Fibroblast of skin of back (primary cell): ENCODE measurements around the gene CCM2.
"Not testable (repeated sequence)": the region's sequence is repeated elsewhere in the genome, so short reads cannot be mapped to it uniquely, and the experiment has no call there.

Experiments
- DNase-seq: peaks from one replicate; pipeline ENCODE4 v3.0.0-alpha.2; 2013

The CCM2 gene

DNA sequence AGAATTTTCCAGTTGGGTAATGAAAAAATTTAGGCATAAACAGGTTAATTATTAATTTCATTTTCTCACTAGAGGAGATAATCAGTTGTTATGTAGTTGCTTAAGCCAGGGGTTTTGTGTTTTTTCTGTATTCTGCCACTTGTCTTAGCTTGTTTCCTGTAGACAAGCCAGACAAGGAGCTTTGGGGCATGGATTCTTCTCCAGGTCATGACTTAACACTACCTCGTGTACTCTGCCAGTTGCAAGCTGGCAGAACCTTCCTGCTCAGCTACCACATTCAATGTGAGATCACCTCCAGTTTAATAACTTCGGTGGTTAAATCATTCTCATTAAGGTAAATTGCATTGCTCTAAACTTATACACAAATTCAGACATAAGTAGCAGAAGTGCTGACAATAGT, 1.8 kb downstream of the CCM2 start:
- no peak for DNase-seq

DNA sequence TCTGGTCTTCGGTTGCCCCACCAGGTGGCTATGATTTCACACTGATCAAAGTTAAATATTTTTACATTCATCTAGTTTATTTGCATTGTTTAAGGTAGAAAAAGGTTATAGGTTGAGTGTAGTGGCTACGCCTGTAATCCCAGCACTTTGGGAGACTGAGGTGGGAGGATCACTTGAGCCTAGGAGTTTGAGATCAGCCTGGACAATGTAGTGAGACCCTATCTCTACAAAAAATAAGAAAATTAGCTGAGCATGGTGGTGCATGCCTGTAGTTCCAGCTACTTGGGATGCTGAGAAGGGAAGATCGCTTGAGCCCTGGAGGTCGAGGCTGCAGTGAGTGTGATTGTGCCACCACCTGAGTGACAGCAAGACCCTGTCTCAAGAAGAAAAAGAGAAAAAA, 3.8 kb downstream of the CCM2 start:
- DNase-seq: no peak

DNA sequence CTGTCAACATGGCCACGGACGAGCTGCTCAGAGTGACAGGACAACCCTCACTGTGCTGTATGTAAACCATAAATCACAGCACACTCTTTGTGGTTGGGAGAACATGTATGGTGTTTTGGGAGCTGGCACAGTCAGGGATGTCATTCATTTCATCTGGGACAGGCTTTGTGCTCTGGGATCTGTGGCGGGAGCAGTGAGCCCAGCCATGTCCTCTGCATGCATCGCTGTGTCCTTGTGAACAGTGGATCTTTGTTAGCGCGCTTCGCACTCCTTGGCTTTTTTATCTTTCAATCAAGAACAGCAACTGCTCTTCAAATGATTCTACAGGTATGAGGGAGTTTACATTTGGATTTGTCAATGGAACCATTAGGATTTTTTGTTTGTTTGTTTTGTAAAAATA, 7.1 kb downstream of the CCM2 start:
- DNase-seq: no peak

DNA sequence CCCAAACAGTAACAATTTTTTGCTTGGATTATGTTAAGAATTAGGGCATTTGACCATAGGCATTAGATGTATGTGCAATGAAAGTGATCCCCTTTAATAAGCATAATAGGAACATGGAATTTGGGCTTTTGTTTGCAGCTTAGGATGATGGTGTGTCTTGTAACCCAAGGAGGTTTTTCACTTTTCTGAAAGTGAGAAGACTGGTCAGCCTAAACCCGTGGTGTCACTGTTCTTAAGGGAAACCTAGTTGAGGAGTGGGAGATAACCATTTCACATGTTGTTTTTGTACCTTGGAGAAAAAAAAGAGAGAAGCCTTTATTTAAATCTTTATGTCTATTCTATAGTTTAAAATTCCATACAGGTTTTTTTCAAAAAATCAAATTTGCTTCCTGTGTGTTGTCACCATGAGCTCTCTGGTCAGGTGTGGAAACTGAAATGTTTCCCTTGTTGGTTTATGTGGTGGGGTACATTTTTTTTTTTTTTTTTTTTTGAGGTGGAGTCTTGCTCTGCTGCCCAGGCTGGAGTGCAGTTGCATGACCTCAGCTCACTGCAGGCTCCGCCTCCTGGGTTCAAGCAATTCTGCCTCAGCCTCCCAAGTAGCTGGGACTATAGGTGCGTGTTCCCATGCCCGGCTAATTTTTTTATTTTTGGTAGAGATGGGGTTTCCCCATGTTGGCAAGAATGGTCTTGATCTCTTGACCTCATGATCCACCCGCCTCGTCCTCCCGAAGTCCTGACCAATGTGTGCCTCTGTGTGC, 7.7 kb downstream of the CCM2 start:
- no peak for DNase-seq

DNA sequence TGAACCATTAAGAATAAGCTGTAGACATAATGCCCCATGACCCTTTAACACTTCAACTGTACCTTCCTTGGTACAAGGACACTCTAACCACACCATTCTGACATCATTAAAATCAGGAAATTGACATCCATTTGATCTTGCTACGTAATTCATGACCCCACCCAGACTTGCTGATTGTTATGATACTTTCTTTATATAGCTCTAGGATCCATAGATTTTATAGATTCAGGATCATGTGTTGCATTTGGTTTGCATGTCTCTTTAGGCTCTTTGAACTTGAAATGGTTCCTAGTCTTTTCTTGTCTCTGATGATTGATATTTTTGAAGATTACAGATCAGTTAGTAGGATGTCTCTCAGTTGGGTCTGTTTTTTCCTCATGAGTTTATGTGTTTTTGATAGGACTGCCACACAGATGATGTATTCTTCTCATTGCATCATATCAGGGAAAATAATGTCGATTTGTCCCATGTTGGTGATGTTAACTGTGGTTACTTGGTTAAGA, 13.5 kb downstream of the CCM2 start:
- no peak for DNase-seq

DNA sequence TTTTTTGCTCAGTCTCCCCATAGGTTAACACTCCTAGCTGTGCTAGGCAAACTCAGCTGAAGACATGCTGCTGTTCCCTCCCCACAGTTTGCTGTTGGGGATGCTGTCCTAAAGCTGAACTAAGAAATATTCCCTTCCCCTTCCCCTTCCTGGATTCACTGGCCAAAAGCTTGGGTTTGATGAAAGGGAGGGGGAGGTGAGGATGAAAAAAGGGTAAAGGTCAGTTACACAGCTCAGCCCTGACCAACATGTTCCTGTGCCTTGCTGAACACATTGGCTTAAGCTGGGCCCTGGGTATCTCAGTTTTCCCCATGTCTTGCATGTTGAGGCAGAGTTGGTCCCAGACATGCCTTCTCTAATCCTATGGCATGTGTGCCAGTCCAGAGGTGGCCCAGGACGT, 15.3 kb downstream of the CCM2 start:
- DNase-seq: no peak

DNA sequence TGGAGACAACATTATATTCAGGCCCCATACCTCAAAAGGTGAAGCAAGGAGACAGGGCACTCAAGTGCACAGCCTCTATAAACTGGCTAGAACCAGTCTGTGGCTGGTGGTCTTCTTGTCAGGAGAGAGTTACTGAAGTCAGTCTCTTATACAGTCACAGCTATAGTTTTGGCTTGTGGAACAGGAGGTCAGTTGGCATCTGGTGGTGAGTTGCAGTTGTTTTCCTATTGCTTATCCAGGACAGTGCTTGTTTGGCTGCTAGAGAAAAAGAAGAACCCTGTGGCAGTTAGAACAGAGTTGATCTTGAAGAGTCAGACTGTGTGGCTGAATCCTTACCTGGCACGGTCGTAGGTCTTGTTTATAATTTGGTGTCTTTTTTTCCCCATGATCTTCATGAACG, 17.3 kb downstream of the CCM2 start:
- DNase-seq: no peak

DNA sequence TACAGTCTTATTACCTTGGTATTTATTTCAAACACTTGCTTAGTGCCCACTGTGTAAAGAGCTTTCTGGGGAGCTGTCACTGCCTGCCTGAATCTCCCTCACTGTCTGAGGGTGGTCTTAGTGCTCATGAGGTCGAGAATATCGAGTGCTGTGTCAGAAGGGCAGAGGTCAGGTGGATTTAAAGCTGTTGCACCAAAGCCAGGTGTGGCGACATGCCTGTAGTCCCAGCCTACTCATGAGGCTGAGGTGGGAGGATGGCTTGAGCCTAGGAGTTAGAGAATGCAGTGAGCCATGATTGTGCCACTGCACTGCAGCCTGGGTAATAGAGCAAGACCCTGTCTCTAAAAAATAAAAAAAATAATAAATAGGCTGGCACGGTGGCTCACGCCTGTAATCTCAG, 20.9 kb downstream of the CCM2 start:
- DNase-seq: no peak

DNA sequence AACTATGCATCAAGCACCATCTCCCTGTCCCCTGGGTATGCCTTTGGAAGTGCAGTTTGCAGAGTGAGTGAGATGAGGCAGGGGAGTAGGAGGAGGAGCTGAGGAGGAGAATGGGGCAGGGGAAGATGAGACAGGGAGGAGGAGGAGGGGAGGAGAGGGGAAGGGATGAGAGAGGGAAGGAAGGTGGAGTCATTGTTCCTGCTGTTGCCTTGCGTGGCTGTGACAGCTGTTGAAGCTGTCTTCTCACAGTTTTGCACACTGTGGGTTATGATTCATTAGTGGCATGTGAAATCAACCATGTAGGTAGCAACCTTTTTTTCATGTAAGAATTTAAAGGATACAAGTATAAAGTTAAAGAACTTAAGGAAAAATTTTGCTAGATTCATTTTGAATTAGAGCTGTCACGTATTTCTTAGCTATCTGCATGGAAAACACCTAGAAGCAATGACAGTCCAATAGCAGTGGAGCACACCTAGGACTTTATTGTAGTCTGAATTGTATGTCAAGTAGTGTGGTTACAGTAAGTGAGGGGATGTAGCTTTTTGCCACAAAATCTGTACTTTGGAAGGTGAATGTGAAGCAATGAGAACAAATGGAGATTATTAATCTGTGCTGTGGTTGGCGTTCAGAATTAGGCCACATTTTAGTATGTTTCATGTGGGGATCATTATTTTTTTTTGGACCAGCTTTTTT, 21.7 kb downstream of the CCM2 start:
- DNase-seq: peak; percentile 34

DNA sequence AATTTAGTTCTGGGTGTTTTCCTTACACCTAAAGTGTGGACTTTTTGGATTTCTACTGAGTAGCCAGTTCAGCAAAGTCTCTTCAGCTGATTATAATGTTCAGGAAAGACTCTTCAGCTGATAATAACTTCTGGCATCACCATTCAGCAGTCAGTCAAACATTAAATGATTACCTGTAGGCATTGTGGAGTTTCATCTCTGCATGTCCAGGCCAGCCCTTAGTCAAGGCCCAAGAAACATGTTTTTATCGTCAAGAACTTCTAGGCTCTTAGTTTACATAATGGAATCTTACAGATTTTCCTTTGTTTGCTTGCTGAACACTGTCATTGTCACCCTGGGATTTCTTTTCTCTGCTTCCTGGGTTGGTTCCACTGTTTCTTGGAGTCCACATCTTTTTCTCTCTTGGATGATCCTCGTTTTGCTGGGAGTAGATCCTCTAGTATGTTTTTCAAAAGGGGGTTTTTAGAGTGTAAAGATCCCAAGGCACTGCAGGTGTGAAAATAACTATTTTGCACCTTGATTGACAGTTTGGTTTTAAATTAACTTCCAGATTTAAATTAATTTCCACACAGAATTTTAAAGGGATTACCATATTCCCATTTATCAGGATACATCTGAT, 24.2 kb downstream of the CCM2 start:
- no peak for DNase-seq

DNA sequence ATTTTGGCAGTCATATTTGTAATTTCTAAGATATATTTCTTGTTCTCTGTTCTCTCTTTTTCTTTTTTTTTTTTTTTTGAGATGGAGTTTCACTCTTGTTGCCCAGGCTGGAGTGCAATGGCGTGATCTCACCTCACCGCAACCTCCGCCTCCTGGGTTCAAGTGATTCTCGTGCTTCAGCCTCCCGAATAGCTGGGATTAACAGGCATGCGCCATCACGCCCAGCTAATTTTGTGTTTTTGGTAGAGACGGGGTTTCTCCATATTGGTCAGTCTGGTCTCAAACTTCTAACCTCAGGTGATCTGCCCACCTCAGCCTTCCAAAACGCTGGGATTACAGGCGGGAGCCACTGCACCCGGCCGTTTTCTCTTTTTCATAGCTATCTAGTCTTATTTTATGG, 25.5 kb downstream of the CCM2 start:
- DNase-seq: not testable (repeated sequence)

DNA sequence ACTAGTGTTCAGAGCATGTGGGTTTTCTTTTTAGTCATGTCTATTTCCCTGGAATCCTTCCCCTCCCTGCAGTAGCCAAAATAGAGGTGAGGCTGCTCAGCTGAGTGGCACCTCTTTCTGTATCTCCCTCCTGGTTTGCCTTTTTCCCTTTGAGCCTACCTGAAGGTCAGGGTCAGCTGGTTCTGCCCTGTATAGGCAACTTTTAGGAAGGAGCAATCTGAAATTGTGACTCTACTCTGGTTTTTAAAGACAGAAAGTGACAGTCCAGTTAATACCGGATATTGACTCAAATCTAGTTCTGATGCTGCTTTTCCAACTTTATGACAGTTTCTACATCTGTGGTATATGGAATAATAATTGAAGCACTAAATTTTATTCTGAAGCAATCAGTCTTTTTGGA, 26.0 kb downstream of the CCM2 start:
- no peak for DNase-seq

DNA sequence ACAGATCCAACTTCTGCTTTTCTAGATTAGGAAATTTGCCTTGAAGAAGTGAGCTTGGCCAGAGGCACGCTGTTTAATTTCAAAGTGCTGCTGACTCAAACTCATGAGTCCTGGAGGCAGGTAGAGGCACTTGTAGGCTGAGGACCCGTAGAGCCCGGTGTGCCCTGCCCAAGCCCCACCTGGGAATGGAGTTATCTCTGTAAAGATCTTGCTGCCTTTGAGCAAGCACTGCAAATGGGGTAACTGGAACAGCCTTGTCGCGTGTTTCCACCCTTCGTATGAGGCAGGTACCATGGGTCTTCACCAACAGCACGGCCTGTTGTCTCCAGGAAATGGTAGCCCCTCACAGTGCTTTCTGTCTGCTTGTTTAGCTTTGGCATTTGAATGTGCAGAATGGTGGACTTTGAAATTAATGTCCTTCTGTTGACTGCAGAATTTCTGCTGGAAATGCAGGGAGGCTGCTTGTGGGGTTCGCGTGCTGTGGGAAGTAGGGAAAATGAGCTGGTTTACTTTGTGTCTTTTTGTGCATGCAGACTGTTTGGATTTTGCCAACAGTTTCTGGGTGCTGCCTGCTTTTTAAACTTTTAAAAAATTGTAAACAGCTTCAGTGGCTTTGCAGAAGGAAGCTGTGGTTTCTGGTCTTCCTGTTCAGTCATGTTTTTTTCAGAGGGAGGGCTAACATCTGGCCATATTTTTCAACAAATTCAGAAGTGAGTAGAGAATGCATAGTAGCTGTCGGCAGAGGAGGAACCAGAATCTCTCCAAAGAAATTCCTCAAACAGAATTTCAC, 27.2 kb downstream of the CCM2 start:
- peak; percentile 18 for DNase-seq

DNA sequence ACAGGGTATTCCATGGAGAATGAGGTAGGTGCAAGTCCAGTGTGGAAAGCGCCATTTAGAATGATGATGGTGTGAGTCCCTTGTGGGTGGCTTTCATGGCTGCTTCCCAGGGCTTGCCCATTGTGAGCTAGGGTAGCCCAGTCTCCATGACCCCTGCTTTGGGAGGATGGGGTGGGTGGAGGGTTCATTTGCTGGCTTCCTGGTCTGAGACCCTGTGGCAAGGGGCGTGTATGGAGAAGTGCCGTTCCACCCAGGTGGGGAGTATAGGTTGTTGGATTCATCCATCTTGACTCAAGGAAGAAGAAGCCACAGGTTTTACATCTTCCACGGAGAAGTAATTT, 27.7 kb downstream of the CCM2 start:
- no peak for DNase-seq

DNA sequence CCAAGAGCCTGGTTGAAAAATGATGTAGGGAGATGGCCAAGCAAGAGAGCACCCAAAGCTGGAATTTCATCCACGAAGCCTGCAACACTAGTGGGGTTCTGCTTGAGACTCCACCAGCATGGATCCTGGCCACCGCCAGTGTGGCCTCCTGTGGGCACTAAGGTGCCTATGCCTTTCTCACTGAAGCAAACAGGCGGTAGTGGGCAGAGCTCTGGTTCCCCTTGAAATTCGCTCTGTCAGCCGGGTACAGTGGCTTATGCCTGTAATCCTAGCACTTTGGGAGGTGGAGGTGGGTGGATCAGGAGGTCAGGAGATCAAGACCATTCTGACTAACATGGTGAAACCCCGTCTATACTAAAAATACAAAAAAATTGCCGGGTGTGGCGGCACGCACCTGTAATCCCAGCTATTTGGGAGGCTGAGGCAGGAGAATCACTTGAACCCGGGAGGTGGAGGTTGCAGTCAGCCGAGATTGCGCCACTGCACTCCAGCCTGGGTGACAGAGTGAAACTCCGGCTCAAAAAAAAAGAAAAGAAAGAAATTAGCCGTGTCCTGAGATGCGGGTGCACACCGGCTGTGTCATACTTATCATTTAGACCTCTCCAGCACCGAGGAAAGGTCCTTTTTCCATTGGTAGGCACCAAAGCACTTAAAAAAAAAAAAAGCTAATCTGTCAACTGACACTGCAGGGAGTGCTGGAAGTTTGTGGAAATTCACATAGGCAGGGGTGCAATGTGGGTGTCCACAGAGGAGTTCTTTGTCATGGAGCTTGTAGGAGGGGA, 28.3 kb downstream of the CCM2 start:
- no peak for DNase-seq

DNA sequence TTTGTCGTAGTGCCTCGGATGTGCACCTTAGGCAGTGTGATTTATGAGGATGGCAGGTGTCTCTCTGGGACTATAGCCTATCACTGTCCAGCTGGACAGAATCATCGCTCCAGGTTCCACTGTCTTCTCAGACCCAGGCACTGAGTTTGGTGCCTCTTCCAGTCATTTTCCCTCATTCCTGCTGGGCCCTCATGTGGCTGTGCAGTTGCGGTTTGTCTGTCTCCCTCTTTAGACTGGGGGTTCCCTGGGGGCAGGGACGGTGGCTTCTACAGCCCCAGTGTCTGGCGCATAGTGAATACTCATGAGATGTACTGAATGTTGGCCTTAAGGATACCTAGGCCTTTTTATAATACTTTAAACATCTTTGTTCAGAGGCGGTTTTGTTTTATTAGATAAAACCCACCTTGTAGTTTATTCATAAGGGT, 28.9 kb downstream of the CCM2 start:
- no peak for DNase-seq

DNA sequence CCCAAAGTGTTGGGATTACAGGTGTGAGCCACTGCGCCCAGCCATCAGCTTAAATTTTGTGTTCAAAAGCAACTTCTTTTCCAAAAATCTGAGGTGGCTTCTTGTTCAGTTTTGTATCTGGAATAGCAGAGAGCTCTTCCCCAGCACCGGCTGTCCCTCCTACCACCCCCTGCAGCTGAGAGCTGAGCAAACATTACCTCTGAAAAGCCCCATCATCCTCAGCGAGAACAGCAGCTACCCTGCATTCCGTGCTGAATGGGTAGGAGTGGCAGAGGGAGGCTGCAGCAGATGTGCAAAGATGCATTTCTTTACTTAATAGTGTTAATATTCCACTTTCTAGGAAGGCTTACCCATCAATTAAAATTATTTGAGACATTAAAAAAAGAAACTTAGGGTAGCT, 31.8 kb downstream of the CCM2 start:
- DNase-seq: no peak

DNA sequence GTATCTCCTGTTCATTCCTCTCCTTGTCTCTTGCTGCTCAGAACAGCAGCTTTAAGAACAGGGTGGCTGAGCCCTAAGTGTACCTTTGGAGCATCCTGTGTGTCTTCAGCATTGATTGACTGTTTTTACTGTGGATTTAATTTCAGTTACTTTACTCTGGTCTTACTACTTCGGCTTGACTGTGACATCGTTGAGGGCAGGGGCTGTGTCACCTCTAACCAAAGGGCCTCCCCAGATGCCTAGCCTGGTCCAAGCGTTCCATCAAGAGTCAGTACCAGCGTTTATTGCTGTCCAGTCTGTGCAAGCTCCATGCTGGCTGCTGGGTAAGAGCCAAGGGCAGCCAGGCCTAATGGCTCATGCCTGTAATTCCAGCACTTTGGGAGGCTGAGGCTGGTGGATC, 32.4 kb downstream of the CCM2 start:
- DNase-seq: no peak

DNA sequence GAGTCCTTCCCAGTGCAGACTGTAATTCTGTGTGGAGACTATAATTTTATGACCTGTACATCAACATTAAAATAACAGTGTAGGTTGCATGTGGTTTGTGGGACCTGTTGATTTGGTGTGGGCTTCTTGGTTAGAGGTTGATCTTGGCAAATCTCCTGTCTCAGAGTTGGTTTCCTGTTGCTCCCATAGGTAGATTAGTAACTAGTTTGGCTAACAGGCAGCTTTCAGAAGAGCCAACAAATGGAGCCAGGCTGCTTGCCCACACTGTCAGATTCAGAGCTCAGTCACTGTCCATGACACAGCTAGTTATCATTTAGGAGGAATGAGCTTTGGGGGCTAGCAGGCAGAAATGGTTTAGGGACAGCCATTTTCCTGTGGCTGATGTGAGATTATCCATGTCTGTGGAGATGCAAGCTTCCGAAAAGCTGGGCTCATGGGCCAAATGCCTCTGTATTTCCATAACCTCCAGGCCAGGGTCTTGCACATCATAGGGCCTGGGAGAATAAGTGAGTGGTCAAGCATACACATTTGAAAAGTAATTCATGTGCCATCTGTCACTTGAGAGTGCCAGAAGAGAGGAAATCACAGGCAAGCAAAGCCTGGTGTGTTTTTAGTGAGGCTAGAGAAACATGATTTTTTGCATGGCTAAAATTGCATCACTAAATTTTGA, 33.4 kb downstream of the CCM2 start:
- DNase-seq: peak; percentile 17

DNA sequence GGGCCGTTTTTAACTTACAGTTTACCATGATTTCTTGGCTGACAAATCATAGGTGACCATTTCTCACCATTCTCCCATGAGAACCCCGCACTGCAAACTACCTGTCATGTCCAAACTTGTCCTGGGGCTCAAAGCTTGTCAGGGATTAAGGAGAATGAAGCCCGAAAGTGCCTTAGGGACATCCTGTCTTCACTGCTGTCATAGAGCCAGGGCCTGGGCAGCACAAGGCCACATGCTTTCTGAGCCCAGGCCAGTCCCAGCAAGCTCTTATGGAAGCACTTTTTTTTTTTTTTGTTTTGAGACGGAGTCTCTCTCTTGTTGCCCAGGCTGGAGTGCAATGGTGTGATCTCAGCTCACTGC, 33.9 kb downstream of the CCM2 start:
- no peak for DNase-seq

DNA sequence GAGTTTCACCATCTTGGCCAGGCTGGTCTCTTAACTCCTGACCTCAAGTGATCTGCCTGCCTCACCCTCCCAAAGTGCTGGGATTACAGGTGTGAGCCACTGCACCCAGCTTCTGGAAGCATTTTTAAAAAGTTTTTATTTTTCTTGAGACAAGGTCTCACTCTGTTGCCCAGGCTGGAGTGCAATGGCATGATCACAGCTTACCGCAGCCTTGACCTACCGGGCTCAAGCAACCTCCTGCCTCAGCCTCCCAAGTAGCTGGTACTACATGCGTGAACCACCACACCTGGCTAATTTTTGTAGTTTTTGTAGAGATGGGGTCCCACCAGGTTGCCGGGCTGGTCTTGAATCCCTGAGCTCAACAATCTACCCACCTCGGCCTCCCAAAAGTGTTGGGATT, 34.7 kb downstream of the CCM2 start:
- DNase-seq: not testable (repeated sequence)

DNA sequence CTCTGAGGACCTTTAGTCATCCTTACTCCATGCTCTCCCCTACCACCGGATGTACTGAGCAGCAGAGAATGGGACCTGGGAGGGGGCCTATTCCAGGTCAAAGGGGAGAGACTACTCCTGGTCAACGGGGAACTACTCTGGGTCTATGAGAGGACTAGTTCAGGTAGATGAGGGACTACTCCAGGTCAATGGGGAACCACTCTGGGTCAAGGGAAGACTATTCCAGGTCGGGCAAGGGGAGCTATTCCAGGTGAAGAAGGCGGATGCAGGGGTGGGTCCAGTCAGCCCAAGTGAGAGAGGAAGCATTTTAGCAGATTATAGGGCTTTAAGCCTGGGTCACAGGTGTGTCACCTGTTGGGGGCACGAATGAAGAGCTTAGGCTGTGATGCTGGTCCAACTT, 35.4 kb downstream of the CCM2 start:
- DNase-seq: no peak
